Endothelial cell of umbilical vein (primary cell): ENCODE results near the gene PPM1N. TPM values are rescaled to one million over a fixed set of nuclear protein-coding genes. Genes with fewer than 3 reads are reported as not detected.
A peak's percentile ranks its signal among the peaks of the same experiment; 100 is the strongest.

ENCODE experiments used
- BruUV-seq: library from RNA; stranded (reverse); fragments of 400-500 nt; replicated peaks from 2 replicates; lab custom pipeline; 2021; lab: Mats Ljungman, UMichigan
- CTCF ChIA-PET: fragments of 300-600, 350-600 bp; sonication (Branson Sonifier 250); formaldehyde crosslinking; loops from one replicate; lab custom pipeline; 2021; ENCODE audit warnings: antibody characterized with exemption, inconsistent platforms; lab: Charles Lee
- POLR2A ChIA-PET: fragments of 300-600, 350-600 bp; sonication (Branson Sonifier 250); formaldehyde crosslinking; loops from one replicate; lab custom pipeline; 2021; ENCODE audit warnings: antibody characterized with exemption, inconsistent platforms; lab: Charles Lee
- DNase-seq: peaks from one replicate; pipeline ENCODE4 v3.0.0-alpha.2; 2011; ENCODE audit warnings: low read depth, low spot score
- FAIRE-seq: peaks from 2 replicates; lab custom pipeline; 2011; peaks lifted over from hg19 to GRCh38; lab: Jason Lieb, UNC
- H2AFZ ChIP-seq: 2 replicates; pipeline ENCODE4 v1.6.0; 2012; ENCODE audit warnings: low read depth, low read length, control low read depth, inconsistent platforms
- H3K27ac ChIP-seq: 2 replicates; pipeline ENCODE4 v1.5.1; 2011; ENCODE audit warnings: low read depth, mild to moderate bottlenecking, control low read depth, low read length, moderate library complexity; ENCODE audit not compliant: insufficient read depth
- H3K27me3 ChIP-seq, 2 experiments: 2 replicates each; pipeline versions ENCODE4 v1.6.0 to v1.6.1; 2011; ENCODE audit warnings: low read length in 2 of 2, mixed read lengths in 1 of 2; ENCODE audit not compliant: control insufficient read depth in 2 of 2, insufficient read depth in 2 of 2
- H3K36me3 ChIP-seq, 2 experiments: 2 replicates in 1 of 2; 3 replicates in 1 of 2; pipeline ENCODE4 v1.5.1; 2011; ENCODE audit warnings: low read length in 2 of 2, mild to moderate bottlenecking in 1 of 2, moderate library complexity in 1 of 2; ENCODE audit not compliant: control insufficient read depth in 2 of 2, insufficient read depth in 2 of 2; ENCODE audit errors: extremely low read depth in 1 of 2
- H3K4me1 ChIP-seq: 3 replicates; pipeline ENCODE4 v1.5.1; 2011; ENCODE audit warnings: mild to moderate bottlenecking, low read length; ENCODE audit not compliant: control insufficient read depth, insufficient read depth; ENCODE audit errors: extremely low read depth
- H3K4me2 ChIP-seq: 2 replicates; pipeline ENCODE4 v1.6.1; 2011; ENCODE audit warnings: low read length, control low read depth, mixed read lengths; ENCODE audit not compliant: insufficient read depth
- H3K4me3 ChIP-seq, 3 experiments: fragments of 200-600 bp in 1 of 3; sonication (generic), shearing (Covaris generic) in 1 of 3; replicated peaks in 1 of 3; 2 replicates each; pipeline ENCODE4 v1.5.1; 2011 to 2016; ENCODE audit warnings: control low read depth in 3 of 3, low read length in 3 of 3, mild to moderate bottlenecking in 2 of 3, inconsistent platforms in 1 of 3, low read depth in 1 of 3, moderate library complexity in 1 of 3; ENCODE audit not compliant: insufficient read depth in 1 of 3
- H3K79me2 ChIP-seq: 2 replicates; pipeline ENCODE4 v1.6.0; 2012; ENCODE audit warnings: low read length, inconsistent platforms; ENCODE audit not compliant: control insufficient read depth, insufficient read depth
- H3K9ac ChIP-seq: replicated peaks from 2 replicates; pipeline ENCODE3; 2011; ENCODE audit warnings: low read length, control low read depth; ENCODE audit not compliant: insufficient read depth; ENCODE audit errors: extremely low read depth
- H3K9me1 ChIP-seq: replicated peaks from 3 replicates; pipeline ENCODE4 v1.6.0; 2011; ENCODE audit warnings: mild to moderate bottlenecking, low read length; ENCODE audit not compliant: control insufficient read depth, insufficient read depth; ENCODE audit errors: extremely low read depth
- H3K9me3 ChIP-seq: replicated peaks from 2 replicates; pipeline ENCODE4 v1.5.1; 2012; ENCODE audit warnings: low read length, inconsistent platforms; ENCODE audit not compliant: control insufficient read depth, insufficient read depth
- H4K20me1 ChIP-seq: replicated peaks from 2 replicates; pipeline ENCODE3; 2011; ENCODE audit warnings: mild to moderate bottlenecking, low read length; ENCODE audit not compliant: control insufficient read depth, insufficient read depth; ENCODE audit errors: extremely low read depth
- EZH2 ChIP-seq: IDR thresholded peaks from 2 replicates; pipeline ENCODE4 v1.6.1; 2012; ENCODE audit warnings: borderline replicate concordance, low read depth, mild to moderate bottlenecking, moderate library complexity, low read length, inconsistent platforms; ENCODE audit not compliant: severe bottlenecking
- FOS ChIP-seq: IDR thresholded peaks from 2 replicates; pipeline ENCODE4 v1.6.1; 2011; ENCODE audit warnings: mild to moderate bottlenecking, low read length, moderate library complexity, borderline replicate concordance; ENCODE audit not compliant: insufficient read depth
- GATA2 ChIP-seq: IDR thresholded peaks from 2 replicates; pipeline ENCODE4 v1.7.0; 2011; ENCODE audit warnings: low read depth, mild to moderate bottlenecking, moderate library complexity, mixed read lengths, low read length; ENCODE audit not compliant: insufficient read length, insufficient read depth
- JUN ChIP-seq: IDR thresholded peaks from 2 replicates; pipeline ENCODE4 v1.6.1; 2011; ENCODE audit warnings: borderline replicate concordance, low read depth; ENCODE audit not compliant: insufficient read length, insufficient read depth
- MYC ChIP-seq: IDR thresholded peaks from one replicate; pipeline ENCODE4 v1.6.1; 2011; ENCODE audit warnings: mild to moderate bottlenecking, low read depth, low read length
- POLR2A ChIP-seq: IDR thresholded peaks from 2 replicates; pipeline ENCODE4 v1.6.1; 2012; ENCODE audit warnings: low read depth, mild to moderate bottlenecking, control low read depth, low read length
- POLR2AphosphoS5 ChIP-seq: IDR thresholded peaks from 2 replicates; pipeline ENCODE4 v1.6.1; 2012; ENCODE audit warnings: low read depth, mild to moderate bottlenecking, control low read depth, low read length, moderate library complexity; ENCODE audit not compliant: insufficient read depth
- dilution Hi-C: fragments of 300-500 bp; cut with MboI; formaldehyde crosslinking; loops from one replicate; pipeline ENCODE4 v1.15.0; 2019; ENCODE audit warnings: low sequenced_read_pairs; ENCODE audit not compliant: extremely low pct_ligation_motif_present
- intact Hi-C: fragments of 100-400 bp; cut with micrococcal nuclease; formaldehyde crosslinking; loops from one replicate; pipeline ENCODE4 v1.10.0; 2022
- polyA plus RNA-seq, 4 experiments: library from polyadenylated mRNA; depleted of rRNA in 3 of 4; stranded (reverse) in 3 of 4; unstranded in 1 of 4; fragments of >200 nt; gene quantifications; 2 replicates each; pipeline versions ENCODE4 v1.2.1 to v1.2.3, GENCODE V29; 2011 to 2012; ENCODE audit warnings: missing spikeins in 1 of 4
- total RNA-seq: library from RNA; stranded (reverse); gene quantifications from 2 replicates; pipeline ENCODE4 v1.2.3, GENCODE V29; 2021
- TF ChIP-seq, protein P1 (sequence below): IDR thresholded peaks from 2 replicates; pipeline ENCODE4 v1.6.1; 2011; ENCODE audit not compliant: insufficient read depth, insufficient read length
- TF ChIP-seq, protein P2 (sequence below), 2 donors: IDR thresholded peaks; 1 replicate in 1 of 2; 2 replicates in 1 of 2; pipeline ENCODE4 v1.5.1; 2011; ENCODE audit warnings: low read length in 2 of 2, mild to moderate bottlenecking in 2 of 2, moderate library complexity in 2 of 2, control low read depth in 1 of 2, inconsistent platforms in 1 of 2, low read depth in 1 of 2; ENCODE audit not compliant: insufficient read depth in 1 of 2; ENCODE audit errors: extremely low read depth in 1 of 2

Gene PPM1N
- total and polyA plus RNA-seq, 2 donors (not counting 3 experiments of a cell fraction or from before 2014, with no cell fraction given) = 0.40 to 0.48 TPM

DNA sequence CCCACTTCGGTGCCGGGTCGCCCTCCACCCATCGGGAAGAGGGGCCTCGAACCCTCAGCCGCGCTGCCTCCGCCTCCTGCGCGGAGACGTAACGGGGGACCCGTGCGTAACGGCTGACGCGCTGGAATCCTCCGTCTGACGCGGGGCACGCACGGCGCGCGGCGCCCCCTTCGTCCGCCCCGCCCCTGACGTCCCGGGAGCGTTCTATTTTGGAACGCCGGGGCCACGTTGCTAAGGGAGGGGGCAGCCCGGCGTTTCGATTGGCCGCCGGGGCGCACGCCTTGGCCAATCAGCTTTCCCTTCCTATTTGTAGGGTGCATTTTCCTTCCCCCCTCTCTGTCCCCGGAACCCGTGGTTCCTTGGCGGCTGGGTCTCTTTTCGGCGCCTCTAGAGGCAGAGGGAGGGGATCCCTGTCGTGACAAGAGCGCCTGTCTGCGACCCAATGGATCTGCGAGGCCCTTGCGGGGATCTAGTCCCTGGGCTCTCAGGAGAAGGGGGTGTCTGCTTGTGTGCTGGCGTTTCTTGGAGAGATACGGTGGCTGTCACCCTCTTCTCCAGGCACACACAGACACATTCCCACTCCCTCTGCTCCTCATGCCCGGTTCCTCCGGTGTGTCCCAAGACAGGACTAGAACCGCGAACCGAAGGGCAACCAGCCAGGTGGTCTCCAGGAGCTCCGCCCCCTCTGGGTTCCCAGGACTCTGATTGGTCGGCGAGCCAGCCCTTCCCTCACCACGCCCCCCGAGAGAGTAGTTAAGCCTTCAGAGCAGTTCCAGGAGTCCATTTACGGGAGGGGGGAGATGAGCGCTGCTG lies 28.9 kb upstream of the PPM1N start:
- ChIA-PET POLR2A (interaction anchor here (0.5 to 1.7 kb wide), 6 partner anchors 9 to 67 kb away, joined by 3 to 15 read pairs (median 4); no protein-coding TSS in a partner anchor), CTCF (interaction anchor here (0.6 to 9.5 kb wide), 14 partner anchors 9 to 300 kb away, joined by 3 to 174 read pairs (median 5); partner anchors contain the start of gene SIX5)
- no peaks in the 10 kb centered on the region for H3K36me3 ChIP-seq
- dilution Hi-C loops = no loop called here
- no peaks in the 10 kb centered on the region for H3K27me3 ChIP-seq
- intact Hi-C loops = loop anchor here (1.0 kb wide), 2 partner anchors 9 to 19 kb away; no protein-coding TSS in a partner anchor
- FAIRE-seq = peak; percentile 97
- H3K9me1 ChIP-seq = no peaks in the 10 kb centered on the region
- H3K4me1 ChIP-seq = peaks cover 18% of the 10 kb centered on the region
- TF ChIP-seq, protein P1, sequence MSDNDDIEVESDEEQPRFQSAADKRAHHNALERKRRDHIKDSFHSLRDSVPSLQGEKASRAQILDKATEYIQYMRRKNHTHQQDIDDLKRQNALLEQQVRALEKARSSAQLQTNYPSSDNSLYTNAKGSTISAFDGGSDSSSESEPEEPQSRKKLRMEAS = peak; percentile 55
- no peak for TF ChIP-seq GATA2
- TF ChIP-seq POLR2AphosphoS5 = peak; percentile 50
- no peak for TF ChIP-seq EZH2
- TF ChIP-seq FOS = no peak
- no peak for TF ChIP-seq JUN
- no peak for TF ChIP-seq POLR2A
- no peak for TF ChIP-seq MYC
- TF ChIP-seq, protein P2, sequence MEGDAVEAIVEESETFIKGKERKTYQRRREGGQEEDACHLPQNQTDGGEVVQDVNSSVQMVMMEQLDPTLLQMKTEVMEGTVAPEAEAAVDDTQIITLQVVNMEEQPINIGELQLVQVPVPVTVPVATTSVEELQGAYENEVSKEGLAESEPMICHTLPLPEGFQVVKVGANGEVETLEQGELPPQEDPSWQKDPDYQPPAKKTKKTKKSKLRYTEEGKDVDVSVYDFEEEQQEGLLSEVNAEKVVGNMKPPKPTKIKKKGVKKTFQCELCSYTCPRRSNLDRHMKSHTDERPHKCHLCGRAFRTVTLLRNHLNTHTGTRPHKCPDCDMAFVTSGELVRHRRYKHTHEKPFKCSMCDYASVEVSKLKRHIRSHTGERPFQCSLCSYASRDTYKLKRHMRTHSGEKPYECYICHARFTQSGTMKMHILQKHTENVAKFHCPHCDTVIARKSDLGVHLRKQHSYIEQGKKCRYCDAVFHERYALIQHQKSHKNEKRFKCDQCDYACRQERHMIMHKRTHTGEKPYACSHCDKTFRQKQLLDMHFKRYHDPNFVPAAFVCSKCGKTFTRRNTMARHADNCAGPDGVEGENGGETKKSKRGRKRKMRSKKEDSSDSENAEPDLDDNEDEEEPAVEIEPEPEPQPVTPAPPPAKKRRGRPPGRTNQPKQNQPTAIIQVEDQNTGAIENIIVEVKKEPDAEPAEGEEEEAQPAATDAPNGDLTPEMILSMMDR (IDR thresholded peaks at IDR 0.05; ENCODE audit: extremely low read depth in 1 of 2, insufficient read depth in 1 of 2, low read depth in 1 of 2, low read length in 2 of 2) = no peak
- H3K79me2 ChIP-seq = no peaks in the 10 kb centered on the region
- peak overlapping the region; percentile 86 for H3K27ac ChIP-seq
- no peaks in the 10 kb centered on the region for H4K20me1 ChIP-seq
- peak overlapping the region; percentile 45 to 71 (median 48) for H3K4me3 ChIP-seq
- peak overlapping the region; percentile 77 for H3K4me2 ChIP-seq
- H3K9ac ChIP-seq = peak overlapping the region; percentile 83
- BruUV-seq = no TSS peak
- DNase-seq = peak; percentile 95
- no peaks in the 10 kb centered on the region for H3K9me3 ChIP-seq
- peak overlapping the region; percentile 78 for H2AFZ ChIP-seq
